B cell (primary cell): ENCODE results near the gene CACNG1. TPM values are rescaled to one million over a fixed set of nuclear protein-coding genes. Genes with fewer than 3 reads are reported as not detected.

Source experiments
- ATAC-seq: fragments of 200-7000 bp; cut with Tn5 transposase; one replicate; pipeline ENCODE4 v1.10.0; 2021; ENCODE audit warnings: low read depth, mild to moderate bottlenecking, moderate number of reproducible peaks, moderate library complexity
- CTCF ChIA-PET: fragments of 350-600 bp; sonication (Branson Sonifier 250); formaldehyde crosslinking; loops from one replicate; lab custom pipeline; 2021; ENCODE audit warnings: antibody characterized with exemption, inconsistent platforms; lab: Charles Lee
- POLR2A ChIA-PET: fragments of 350-600 bp; sonication (Branson Sonifier 250); formaldehyde crosslinking; loops from one replicate; lab custom pipeline; 2021; ENCODE audit warnings: antibody characterized with exemption; lab: Charles Lee
- DNase-seq: peaks from one replicate; pipeline ENCODE4 v3.0.0; 2013
- H2AFZ ChIP-seq: 2 replicates; pipeline ENCODE4 v1.6.1; 2012; ENCODE audit warnings: mild to moderate bottlenecking, low read depth, low read length; ENCODE audit not compliant: insufficient read depth, poor library complexity, severe bottlenecking
- H3K27ac ChIP-seq, 2 donors: 1 replicate in 1 of 2; 2 replicates in 1 of 2; pipeline ENCODE4 v1.5.1; 2012 to 2013; ENCODE audit warnings: low read length in 2 of 2, mild to moderate bottlenecking in 2 of 2, moderate library complexity in 1 of 2
- H3K27me3 ChIP-seq, 4 experiments: fragments of 200-600 bp in 1 of 4; sonication (generic) in 1 of 4; replicated peaks in 1 of 4; 1 replicate in 2 of 4; 2 replicates in 2 of 4; pipeline versions ENCODE4 v1.6.1 to v1.7.0; 2013 to 2016; ENCODE audit warnings: low read length in 3 of 4, mild to moderate bottlenecking in 2 of 4, mixed read lengths in 1 of 4, moderate library complexity in 1 of 4; ENCODE audit not compliant: insufficient read depth in 4 of 4, control insufficient read depth in 3 of 4; ENCODE audit errors: control extremely low read depth in 1 of 4
- H3K36me3 ChIP-seq, 2 experiments: replicated peaks in 1 of 2; 1 replicate in 1 of 2; 2 replicates in 1 of 2; pipeline versions ENCODE4 v1.6.1 to v1.7.1; 2013; ENCODE audit warnings: low read length in 1 of 2; ENCODE audit not compliant: insufficient read depth in 2 of 2, control insufficient read depth in 1 of 2; ENCODE audit errors: control extremely low read depth in 1 of 2, extremely low read depth in 1 of 2
- H3K4me1 ChIP-seq, 2 donors: fragments of 200-600 bp in 1 of 2; sonication (generic) in 1 of 2; 1 replicate in 1 of 2; 2 replicates in 1 of 2; pipeline versions ENCODE4 v1.5.1 to v1.6.1; 2013 to 2017; ENCODE audit warnings: low read length in 2 of 2; ENCODE audit not compliant: control insufficient read depth in 2 of 2, insufficient read depth in 2 of 2
- H3K4me2 ChIP-seq: replicated peaks from 2 replicates; pipeline ENCODE3; 2012; ENCODE audit warnings: mild to moderate bottlenecking, low read depth, low read length; ENCODE audit not compliant: poor library complexity, severe bottlenecking
- H3K4me3 ChIP-seq, 5 experiments: fragments of 200-600 bp in 1 of 5; sonication (generic) in 1 of 5; 1 replicate in 3 of 5; 2 replicates in 2 of 5; pipeline versions ENCODE4 v1.5.1 to v1.7.0; 2011 to 2016; ENCODE audit warnings: low read length in 4 of 5, mild to moderate bottlenecking in 4 of 5, low read depth in 2 of 5, control low read depth in 1 of 5, moderate library complexity in 1 of 5; ENCODE audit not compliant: insufficient read depth in 1 of 5; ENCODE audit errors: control extremely low read depth in 1 of 5, extremely low read depth in 1 of 5
- H3K79me2 ChIP-seq: fragments of 200-600 bp; sonication (generic); one replicate; pipeline ENCODE4 v1.6.0; 2016; ENCODE audit warnings: low read length; ENCODE audit not compliant: control insufficient read depth, insufficient read depth
- H3K9ac ChIP-seq: fragments of 200-600 bp; sonication (generic); 2 replicates; pipeline ENCODE4 v1.6.1; 2017; ENCODE audit warnings: mild to moderate bottlenecking, low read length, moderate library complexity
- H3K9me3 ChIP-seq, 3 donors: one replicate each; pipeline versions ENCODE4 v1.6.1 to v1.7.1; 2013; ENCODE audit warnings: low read length in 2 of 3; ENCODE audit not compliant: control insufficient read depth in 2 of 3, insufficient read depth in 1 of 3; ENCODE audit errors: control extremely low read depth in 1 of 3
- H4K20me1 ChIP-seq: 2 replicates; pipeline ENCODE4 v1.6.0; 2012; ENCODE audit warnings: mild to moderate bottlenecking, low read length; ENCODE audit not compliant: insufficient read depth, control insufficient read depth, poor library complexity, severe bottlenecking
- H3K27ac Mint-ChIP-seq: one replicate; pipeline ENCODE4 v1.8.0; 2021; ENCODE audit warnings: mixed read lengths
- H3K27me3 Mint-ChIP-seq: one replicate; pipeline ENCODE4 v1.8.0; 2021; ENCODE audit warnings: mixed read lengths
- H3K4me1 Mint-ChIP-seq: one replicate; pipeline ENCODE4 v1.8.0; 2021; ENCODE audit warnings: mixed read lengths
- H3K4me3 Mint-ChIP-seq: one replicate; pipeline ENCODE4 v1.8.0; 2021; ENCODE audit warnings: mixed read lengths
- H3K9me3 Mint-ChIP-seq: one replicate; pipeline ENCODE4 v1.8.0; 2022; ENCODE audit warnings: mixed read lengths; ENCODE audit not compliant: insufficient read depth
- CTCF ChIP-seq: fragments of 200-600 bp; IDR thresholded peaks from one replicate; pipeline ENCODE4 v1.8.0; 2022; ENCODE audit warnings: antibody characterized with exemption, mild to moderate bottlenecking
- EZH2 ChIP-seq: IDR thresholded peaks from 2 replicates; pipeline ENCODE4 v1.6.1; 2012; ENCODE audit warnings: borderline replicate concordance, low read depth, mild to moderate bottlenecking, moderate library complexity, low read length; ENCODE audit not compliant: insufficient read depth, poor library complexity, severe bottlenecking
- WGBS: methylation state at CpG from one replicate; pipeline ENCODE4 v1.1.5; 2013; ENCODE audit warnings: missing lambda C conversion rate; ENCODE audit not compliant: insufficient coverage; 5-methylcytosine and 5-hydroxymethylcytosine counted together
- intact Hi-C: fragments of 100-400 bp; cut with micrococcal nuclease; formaldehyde crosslinking; loops from one replicate; pipeline ENCODE4 v1.10.0; 2022
- polyA minus RNA-seq: library from RNA; depleted of rRNA, polyadenylated mRNA; stranded (reverse); fragments of >200 nt; gene quantifications from 2 replicates; pipeline ENCODE4 v1.2.3, GENCODE V29; 2012
- polyA plus RNA-seq: library from polyadenylated mRNA; depleted of rRNA; stranded (reverse); fragments of >200 nt; gene quantifications from 2 replicates; pipeline ENCODE4 v1.2.3, GENCODE V29; 2012
- total RNA-seq, 2 donors: library from RNA; stranded (reverse); fragments of 120-200 nt in 1 of 2; gene quantifications; 1 replicate in 1 of 2; 2 replicates in 1 of 2; pipeline versions ENCODE4 v1.2.3 to v1.2.4, GENCODE V29; 2013 to 2022

The CACNG1 gene
- total RNA-seq (not detected in 2 replicates), polyA plus RNA-seq (not detected in 2 replicates), polyA minus RNA-seq (not detected in 2 replicates)
- 3.2 TPM for total RNA-seq (2013)

- Histone ChIP-seq H3K36me3 (no peaks in the 10 kb centered on the region), H3K79me2 (no peaks in the 10 kb centered on the region), H3K27ac (no peak within 1 kb of the TSS), H3K9me3 (peaks cover 2 to 21% (median 11%) of the 10 kb centered on the region in 3 donors), H3K4me1 (no peaks in the 10 kb centered on the region), H3K9ac (no peak within 1 kb of the TSS), H3K27me3 (peaks cover 0 to 2% (median 0%) of the 10 kb centered on the region in 4 experiments), H4K20me1 (no peaks in the 10 kb centered on the region), H3K4me2 (no peak within 1 kb of the TSS), H3K4me3 (no peak within 1 kb of the TSS), H2AFZ (no peak within 1 kb of the TSS)
- WGBS = 91% methylated on average over 32 of the region's 32 CpGs
- DNase-seq = no peak
- no peak for TF ChIP-seq EZH2
- no peak for TF ChIP-seq CTCF
- ChIA-PET CTCF (no interaction called here), POLR2A (no interaction called here)
- peaks cover 11% of the 10 kb centered on the region for H3K9me3 Mint-ChIP-seq
- H3K4me1 Mint-ChIP-seq = no peaks in the 10 kb centered on the region
- H3K27me3 Mint-ChIP-seq = no peaks in the 10 kb centered on the region
- no peak within 1 kb of the TSS for H3K27ac Mint-ChIP-seq
- no peak for ATAC-seq
- intact Hi-C loops = no loop called here
- no peak within 1 kb of the TSS for H3K4me3 Mint-ChIP-seq
Observed at GRCh38 chr17:67044016-67044772, at the start of gene CACNG1. Gene CACNG1 (plus strand): TSS chr17:67044554. CDS start chr17:67044661, 107 bp downstream.

GRCh38 chr17:66994930-66995535, 49.3 kb upstream of the CACNG1 start:
- H3K79me2 ChIP-seq = no peaks in the 10 kb centered on the region
- DNase-seq = no peak
- no peak overlapping the region for H3K9ac ChIP-seq
- Mint-ChIP-seq H3K4me1 (no peaks in the 10 kb centered on the region), H3K27me3 (peaks cover 15% of the 10 kb centered on the region), H3K9me3 (no peaks in the 10 kb centered on the region), H3K4me3 (no peak overlapping the region), H3K27ac (no peak overlapping the region)
- intact Hi-C loops = no loop called here
- H3K4me1 ChIP-seq = no peaks in the 10 kb centered on the region
- no peaks in the 10 kb centered on the region for H4K20me1 ChIP-seq
- H3K27ac ChIP-seq = no peak overlapping the region
- H3K27me3 ChIP-seq = no peaks in the 10 kb centered on the region
- 93% methylated on average over 8 of the region's 12 CpGs for WGBS
- H3K9me3 ChIP-seq = peaks cover 0 to under 1% (median 0%) of the 10 kb centered on the region in 3 donors
- POLR2A ChIA-PET = no interaction called here
- no peaks in the 10 kb centered on the region for H3K36me3 ChIP-seq
- H3K4me2 ChIP-seq = no peak overlapping the region
- H2AFZ ChIP-seq = no peak overlapping the region
- no peak for ATAC-seq
- no peak overlapping the region for H3K4me3 ChIP-seq
- CTCF ChIA-PET = no interaction called here
- TF ChIP-seq CTCF (no peak), EZH2 (no peak)
